NCI-H526 treated with DMSO at 0.1 percent for 48 hours (cell line): ENCODE results near the gene RAD21L1.
A peak's percentile ranks its signal among the peaks of the same experiment; 100 is the strongest.
"Not testable (repeated sequence)": the region's sequence is repeated elsewhere in the genome, so short reads cannot be mapped to it uniquely, and the experiment has no call there.

Source experiments
- DNase-seq: peaks from one replicate; lab custom pipeline; 2025; lab: John Stamatoyannopoulos, UW

RAD21L1 gene

DNA sequence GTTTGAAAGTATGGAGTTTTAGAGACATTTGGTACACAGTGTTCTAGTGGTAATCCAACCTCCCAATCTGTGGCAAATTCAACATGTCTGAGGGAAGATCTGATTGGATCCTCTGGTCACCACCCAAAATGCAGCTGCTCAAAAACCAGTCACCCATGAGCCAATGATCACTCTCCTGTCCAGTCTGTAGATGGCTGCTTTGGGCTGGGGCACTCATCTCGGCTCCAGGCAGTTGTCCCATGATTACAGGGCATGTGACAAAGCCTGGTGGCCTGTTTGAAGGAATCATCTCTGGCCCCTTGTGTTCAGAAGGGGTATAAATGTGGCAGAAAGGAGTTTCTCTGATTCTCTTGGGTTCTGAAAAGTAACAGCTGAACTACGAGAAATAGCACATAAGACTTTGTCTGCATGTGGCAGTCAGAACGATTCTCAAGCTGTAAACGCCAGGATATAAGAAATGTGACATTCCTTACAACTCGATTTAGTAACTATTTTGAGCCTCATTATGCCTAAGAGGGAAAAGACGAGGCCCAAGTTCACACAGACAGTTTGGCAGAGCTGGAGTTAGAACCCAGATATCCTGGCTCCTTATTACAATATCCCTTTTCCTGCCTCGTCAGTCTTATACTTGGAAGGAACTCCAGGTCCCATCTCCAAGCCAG, 26.5 kb upstream of the RAD21L1 start:
- DNase-seq: no peak

- DNase-seq: no peak
Measured at GRCh38 chr20:1199964-1200363, 25.9 kb upstream of the RAD21L1 start.

DNA sequence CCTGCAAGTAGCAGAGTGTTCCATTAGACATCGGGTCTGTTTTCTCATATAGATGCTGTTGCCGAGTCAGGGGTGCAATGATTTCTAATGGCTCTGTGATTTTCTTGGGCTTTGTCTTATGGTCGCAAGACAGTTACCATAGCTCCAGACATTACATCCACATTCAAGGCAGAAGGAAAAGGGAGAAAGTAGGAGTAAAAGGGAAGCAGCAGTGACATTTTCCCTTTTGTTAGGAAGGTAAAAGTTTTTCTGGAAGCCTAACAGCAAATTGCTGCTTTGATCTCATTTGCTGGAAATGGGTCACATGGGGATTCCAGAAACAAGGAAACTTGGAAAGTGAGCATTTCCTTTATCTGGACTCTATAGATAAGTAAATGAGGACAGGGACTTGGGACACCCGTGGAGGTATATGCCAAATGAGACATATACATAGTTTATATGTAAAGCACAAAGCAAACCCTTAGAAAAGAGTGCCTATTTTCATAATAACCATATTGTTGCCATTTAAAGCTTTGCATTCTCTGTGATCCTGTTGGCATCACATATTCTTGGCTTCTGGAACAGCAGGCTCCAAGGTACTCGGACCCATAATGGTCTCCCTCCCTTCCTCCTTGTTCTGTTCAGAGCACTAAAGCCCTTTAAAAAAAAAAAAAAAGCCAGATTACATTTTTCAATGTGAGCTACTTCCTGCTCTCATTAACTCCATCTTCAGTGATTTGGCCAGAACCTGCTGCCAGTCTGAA, 22.9 kb upstream of the RAD21L1 start, which contains the start of gene C20orf202:
Gene C20orf202 (plus strand): TSS at position 693 of the 743 bp plus-strand sequence. CDS start 132 bp downstream, outside the sequence.
- DNase-seq: no peak

- DNase-seq: no peak
Measured at GRCh38 chr20:1203630-1204029, 22.2 kb upstream of the RAD21L1 start.

DNA sequence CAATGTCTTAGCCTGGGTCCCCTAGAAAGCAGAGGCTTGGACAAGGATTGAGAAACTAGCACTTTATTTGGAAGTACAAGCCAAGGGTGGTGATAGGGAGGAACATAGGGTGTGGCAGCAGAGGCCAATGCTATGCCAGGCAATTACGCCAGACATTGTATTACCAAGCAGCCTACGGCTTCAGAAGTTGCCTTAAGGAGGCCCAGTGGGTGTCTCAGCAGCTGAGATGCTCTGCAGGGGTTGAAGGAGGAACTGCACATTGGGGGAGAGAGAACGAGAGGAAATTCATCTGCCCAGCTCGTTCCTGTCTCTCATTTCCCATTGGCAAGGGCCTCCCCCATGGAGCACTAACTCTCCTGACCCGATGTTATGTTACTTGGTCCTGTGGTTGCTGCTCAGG, 21.7 kb upstream of the RAD21L1 start:
- DNase-seq: no peak

- DNase-seq: no peak
Measured at GRCh38 chr20:1204576-1204975, 21.3 kb upstream of the RAD21L1 start.

GRCh38 chr20:1205802-1206201, 20.0 kb upstream of the RAD21L1 start:
- DNase-seq: no peak

DNA sequence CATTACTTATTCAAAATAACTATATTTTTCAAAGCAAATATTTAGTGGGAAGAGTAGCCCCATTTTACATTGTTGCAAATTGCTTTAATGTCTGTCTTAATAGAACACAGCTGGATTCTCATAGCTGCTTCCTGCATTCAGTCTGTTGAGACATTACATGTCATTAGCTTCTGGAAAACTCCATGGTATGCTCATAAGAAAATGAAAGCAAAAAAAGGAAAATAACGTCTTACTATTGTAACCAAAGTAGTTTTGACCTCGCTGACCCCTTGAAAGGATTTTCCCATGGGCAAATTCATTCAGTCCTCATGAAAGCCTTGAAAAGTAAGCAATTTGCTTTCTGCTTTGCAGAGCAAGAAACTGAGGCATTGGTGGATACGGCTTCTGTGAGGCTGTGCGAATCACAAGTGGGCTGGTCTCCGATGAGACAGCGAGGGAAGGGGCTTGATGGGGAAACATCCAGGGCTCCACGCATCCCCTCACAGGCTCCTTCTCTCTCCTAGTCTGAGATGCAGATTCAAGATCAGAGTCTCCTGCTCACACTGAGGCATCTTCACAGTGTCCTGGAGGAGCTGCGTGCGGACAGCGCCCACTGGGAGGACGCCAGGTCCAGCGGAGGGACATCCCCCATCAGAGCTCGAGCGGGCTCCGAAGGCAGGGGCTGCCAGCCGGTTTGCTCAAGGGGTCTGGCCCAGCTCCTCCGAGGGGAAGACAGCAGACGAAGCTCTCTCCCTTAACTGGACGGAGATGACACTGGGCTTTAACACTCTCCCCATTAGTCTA, 19.3 kb upstream of the RAD21L1 start:
- DNase-seq: no peak

DNA sequence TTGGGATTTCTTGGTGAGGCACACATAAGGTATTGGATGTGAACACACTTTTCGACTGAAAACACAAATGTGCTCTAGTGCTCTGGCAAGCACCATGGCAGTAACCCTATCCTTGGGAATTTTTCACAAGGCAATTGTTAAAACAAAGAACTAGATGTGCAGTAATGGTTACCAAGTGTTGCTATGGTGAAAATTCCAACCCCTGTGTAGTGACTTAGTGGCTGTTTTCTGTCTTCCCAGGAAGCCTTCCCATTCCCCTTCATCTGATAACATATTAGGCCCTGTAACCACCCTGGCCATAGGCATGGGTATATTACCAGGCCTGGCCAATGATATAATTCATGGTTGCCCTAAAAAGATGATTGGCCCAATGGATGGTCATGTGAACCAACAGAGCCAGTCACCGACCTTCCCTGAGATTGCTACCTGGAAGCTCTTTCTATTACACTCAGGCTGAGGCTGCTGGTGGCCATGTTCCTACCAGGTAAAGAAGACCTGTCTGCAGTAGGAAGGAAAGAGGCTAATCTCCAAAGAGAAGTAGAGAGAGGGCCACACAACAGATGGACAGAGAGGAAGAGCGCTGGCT, 18.5 kb upstream of the RAD21L1 start:
- no peak for DNase-seq

DNA sequence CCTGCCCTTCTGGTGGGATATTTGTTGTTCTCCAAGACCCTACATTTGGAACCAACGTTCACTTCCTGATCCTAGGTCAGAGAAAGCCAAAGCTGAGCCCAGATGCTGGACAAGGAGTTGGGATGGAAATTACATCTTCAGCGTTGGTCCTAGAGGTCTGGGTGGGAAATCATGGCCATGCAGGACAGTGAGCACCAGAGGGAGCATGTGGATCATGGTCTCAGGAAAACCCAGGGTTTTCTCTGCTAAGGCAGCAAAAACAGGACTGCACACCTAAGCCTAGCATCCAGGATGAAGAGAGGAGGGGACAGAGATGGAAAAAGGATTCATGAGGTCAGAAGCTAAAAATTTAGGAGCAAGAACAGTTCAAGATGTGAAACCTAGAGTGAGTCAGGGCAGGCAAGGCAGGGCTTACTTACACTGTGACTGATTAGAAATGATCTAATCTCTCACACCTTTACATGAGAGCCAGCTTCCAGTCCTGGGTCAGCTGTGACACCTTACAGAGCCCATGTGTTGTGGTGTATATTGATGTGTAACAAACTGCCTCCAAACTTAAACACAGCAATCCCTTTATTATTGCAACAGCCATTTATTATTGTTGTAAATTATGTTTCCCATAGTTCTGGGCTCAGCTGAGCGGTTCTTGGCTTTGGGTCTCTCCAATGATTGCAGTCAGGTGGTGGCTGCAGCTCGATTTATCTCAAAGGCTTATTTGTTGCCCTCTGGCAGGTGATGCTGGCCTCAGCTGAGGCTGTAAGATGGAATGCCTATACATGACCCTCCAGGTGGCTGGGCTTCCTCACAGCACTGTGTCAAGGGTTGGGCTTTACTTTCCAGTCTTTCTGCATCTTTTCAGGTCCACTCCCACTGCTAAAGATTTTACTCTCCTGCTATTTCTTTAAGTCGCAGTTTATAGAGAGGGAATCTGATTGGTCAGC, 16.1 kb upstream of the RAD21L1 start:
- no peak for DNase-seq

DNA sequence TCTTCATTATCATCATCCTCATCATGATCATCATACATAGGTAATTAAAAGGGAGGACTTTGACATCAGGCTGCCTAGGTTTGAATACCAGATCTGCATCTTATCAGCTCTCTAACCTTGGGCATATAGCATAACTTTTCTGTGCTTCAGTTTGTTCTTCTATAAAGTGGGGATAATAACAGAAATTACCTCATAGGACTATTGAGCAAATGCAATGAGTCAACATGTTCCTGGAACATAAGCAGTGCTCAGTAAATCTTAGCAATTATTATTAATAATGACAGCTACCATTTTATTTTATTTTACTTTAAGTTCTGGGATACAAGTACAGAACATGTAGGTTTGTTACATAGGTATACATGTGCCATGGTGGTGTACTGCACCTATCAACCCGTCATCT, 15.3 kb upstream of the RAD21L1 start:
- no peak for DNase-seq

DNA sequence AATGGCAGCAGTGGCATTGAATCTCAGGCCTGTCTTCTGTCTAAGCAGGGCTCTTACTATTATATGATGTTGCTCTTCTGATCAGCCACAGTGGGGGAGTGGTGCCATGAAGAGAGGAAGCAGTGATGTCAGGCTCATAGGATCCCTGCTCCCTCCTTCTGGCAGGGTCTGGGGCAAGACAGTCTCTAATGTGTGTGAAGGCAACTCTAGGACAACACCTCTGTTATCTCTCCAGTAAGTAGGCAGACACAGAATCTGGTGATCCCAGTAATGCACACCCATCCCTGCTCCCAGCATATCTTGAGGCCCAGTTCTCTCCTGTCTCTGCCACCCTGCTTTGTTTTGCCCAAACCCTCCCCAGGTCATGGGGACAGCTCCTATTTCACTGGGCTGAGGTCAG, 13.8 kb upstream of the RAD21L1 start:
- DNase-seq: no peak

DNA sequence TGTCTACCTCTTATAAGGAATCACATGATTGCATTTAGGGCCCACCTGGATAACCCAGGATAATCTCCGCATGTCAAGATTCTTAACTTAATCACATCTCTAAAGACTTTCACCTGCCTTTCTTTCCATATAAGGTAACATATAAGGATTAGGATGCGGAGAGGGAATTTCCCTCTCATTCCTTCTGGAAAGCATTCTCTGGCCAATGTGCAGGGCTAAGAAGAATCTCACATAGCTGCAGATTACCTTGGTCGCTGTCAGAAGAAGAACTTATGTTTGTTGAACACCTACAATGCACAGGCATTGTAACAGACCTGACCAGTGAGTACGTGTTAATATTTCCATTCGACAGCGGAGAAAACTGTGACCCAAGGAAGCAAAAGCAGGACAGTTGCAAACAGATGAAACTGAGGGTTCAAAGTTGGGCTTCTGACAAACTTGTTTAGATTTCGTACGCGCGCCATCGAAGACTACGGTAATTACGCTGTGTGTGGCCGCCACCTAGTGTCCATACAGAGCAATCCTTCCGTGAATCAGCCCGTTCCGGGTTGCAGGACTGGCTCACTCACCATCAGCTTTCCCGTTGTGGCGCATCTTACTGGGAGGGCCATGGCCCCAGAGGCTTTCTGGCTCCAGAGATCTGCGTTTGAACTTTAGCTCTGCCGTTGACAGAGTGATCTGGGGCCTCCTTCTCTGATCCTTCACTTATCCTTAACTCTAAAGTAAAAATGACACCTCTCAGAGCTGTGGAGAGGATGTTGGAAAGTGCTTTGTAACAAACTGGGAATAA, 13.0 kb upstream of the RAD21L1 start:
- peak; percentile 84 for DNase-seq

DNA sequence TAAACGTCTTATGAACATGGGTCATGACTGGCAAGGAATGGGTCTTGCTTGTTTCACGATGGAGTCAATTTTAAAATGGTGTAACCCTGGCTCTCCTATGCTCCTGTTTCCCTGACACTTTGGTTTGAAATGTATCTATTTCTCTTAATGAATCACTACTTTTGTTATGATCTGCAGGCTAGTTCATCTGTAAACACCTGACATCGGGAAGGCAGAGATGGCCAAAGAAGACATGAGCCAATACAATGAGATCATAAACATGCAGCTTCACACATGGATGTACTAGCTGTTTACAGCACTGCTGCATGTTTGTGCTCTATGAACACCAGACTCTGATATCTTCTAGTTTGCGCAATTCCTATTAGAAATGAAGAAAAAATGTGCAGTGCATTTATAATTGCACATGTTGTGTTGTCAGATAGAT, 11.0 kb upstream of the RAD21L1 start:
- DNase-seq: no peak

DNA sequence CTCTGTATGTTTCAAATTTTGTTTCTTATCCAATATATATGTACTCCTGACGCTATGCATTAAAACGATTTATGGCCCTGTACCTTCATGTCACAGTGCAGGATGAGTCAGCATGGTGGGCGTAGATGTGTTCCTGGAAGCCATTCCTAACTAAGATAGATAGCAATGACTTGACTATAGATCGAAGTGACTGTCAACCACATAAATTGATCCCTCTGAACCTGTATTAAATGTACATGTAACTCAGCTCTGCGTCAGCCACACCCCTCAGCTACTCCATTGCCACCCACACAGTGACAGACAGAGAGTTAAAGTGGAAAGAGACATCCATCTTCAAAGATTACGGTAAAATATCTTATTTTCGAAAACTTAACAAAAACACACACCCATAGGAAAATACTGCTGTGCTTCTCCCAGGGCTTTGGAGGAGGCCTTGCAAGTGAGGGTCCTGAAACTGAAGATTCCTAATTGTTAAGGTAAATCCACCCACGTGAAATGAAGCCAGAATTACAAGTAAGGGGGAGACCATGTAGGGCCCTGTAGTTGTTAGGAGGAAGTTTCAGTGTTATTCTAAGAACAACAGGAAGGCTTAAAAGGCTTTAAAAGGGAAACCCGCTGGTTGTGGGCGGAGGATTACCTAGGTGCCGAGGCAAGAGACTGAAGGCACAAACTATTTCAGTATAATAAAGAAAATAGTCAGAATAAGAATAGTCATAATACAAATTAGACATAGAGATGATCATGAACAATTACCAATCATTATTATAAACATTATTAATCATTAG, 10.3 kb upstream of the RAD21L1 start:
- DNase-seq: no peak

DNA sequence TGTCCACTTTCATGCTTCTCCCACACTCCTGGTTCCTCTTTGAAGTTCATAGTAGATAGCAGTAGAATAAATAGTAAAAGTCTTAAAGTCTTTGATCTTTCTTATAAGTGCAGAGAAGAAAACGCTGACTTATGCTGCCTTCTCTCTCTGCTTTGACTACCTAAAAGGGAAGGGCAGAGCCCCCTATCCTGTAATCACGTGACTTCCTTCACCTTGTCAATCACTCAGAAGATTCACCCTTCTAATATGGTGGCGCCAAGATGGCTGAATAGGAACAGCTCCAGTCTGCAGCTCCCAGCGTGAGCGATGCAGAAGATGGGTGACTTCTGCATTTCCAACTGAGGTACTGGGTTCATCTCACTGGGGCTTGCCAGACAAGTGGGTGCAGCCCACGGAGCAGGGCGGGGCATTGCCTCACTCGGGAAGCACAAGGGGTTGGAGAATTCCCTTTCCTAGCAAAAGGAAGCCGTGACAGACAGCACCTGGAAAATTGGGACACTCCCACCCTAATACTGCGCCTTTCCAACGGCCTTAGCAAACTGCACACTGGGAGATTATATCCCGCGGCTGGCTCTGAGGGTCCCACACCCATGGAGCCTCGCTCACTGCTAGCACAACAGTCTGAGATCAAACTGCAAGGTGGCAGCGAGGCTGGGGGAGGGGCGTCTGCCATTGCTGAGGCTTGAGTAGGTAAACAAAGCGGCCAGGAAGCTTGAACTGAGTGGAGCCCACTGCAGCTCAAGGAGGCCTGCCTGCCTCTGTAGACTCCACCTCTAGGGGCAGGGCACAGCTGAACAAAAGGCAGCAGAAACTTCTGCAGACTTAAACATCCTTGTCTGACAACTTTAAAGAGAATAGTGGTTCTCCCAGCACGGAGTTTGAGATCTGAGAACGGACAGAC, 9.1 kb upstream of the RAD21L1 start:
- not testable (repeated sequence) for DNase-seq

GRCh38 chr20:1222750-1223149, 3.1 kb upstream of the RAD21L1 start:
- DNase-seq: not testable (repeated sequence)

DNA sequence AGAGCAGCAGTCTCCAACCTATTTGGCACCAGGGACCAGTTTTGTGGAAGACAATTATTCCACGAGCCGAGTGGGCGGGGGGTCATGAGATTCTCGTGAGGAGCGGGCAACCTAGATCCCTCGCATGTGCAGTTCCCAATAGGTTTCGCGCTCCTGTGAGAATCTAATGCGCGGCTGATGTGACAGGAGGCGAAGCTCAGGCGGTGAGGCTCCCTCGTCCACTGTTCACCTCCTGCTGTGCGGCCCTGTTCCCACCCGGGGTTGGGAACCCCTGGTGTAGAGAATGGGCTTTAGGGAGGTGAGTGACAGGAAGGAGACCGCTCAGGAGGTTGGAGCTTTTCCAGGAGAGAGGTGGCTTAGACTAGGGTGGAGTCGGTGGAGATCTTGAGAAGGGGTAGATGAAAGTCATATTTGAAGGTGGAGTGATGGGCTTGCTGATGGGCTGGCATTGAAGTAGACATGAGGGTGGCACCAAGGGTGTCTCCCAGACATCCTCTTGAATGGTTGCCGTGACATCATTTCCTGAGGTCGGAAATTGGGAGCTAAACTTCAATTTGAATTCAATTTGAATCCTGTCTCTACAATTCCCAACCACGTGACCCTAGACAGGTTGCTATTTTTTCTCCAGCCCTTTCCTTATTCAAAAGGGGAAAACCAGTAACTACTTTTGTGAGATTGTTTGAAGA, 1.5 kb upstream of the RAD21L1 start:
- no peak for DNase-seq
